VCaP (cell line): ENCODE measurements around the gene RCSD1.
A peak's percentile ranks its signal among the peaks of the same experiment; 100 is the strongest.

Experiments
- H3K27ac ChIP-seq: fragments of 450-650 bp; 2 replicates; pipeline ENCODE4 v1.5.1; 2017
- CTCF ChIP-seq: fragments of 450-650 bp; conservative IDR thresholded peaks from 2 replicates; pipeline ENCODE4 v1.5.1; 2017; ENCODE audit warnings: mild to moderate bottlenecking, moderate library complexity

Gene RCSD1

GRCh38 chr1:167720965-167721616 lies 91.1 kb downstream of the RCSD1 start:
- H3K27ac ChIP-seq = peak overlapping the region; percentile 87
- peak; percentile 69 for TF ChIP-seq CTCF

- TF ChIP-seq CTCF = no peak
Measured at GRCh38 chr1:167721617-167722151, 91.7 kb downstream of the RCSD1 start, which contains the start of gene MPZL1. Gene MPZL1 (plus strand): TSS chr1:167721982. CDS start chr1:167722152, 170 bp downstream.

GRCh38 chr1:167722152-167722869 lies 92.3 kb downstream of the RCSD1 start:
- H3K27ac ChIP-seq = peak overlapping the region; percentile 87

More at GRCh38 chr1:167721617-167722151, 91.7 kb downstream of the RCSD1 start, which contains the start of gene MPZL1:
- H3K27ac ChIP-seq = peak within 1 kb of the TSS; percentile 87

GRCh38 chr1:167722870-167723251 lies 92.8 kb downstream of the RCSD1 start:
- TF ChIP-seq CTCF = no peak
- H3K27ac ChIP-seq = peak overlapping the region; percentile 87

More at GRCh38 chr1:167722152-167722869, 92.3 kb downstream of the RCSD1 start:
- TF ChIP-seq CTCF = no peak

GRCh38 chr1:167723707-167724323 lies 93.8 kb downstream of the RCSD1 start:
- H3K27ac ChIP-seq = no peak overlapping the region
- no peak for TF ChIP-seq CTCF

- TF ChIP-seq CTCF = no peak
- H3K27ac ChIP-seq = no peak overlapping the region
Measured at GRCh38 chr1:167726008-167726407, 96.0 kb downstream of the RCSD1 start.

- H3K27ac ChIP-seq = no peak overlapping the region
- TF ChIP-seq CTCF = no peak
Measured at GRCh38 chr1:167728818-167729410, 98.9 kb downstream of the RCSD1 start.
